ENCODE measurements around the gene IRF2BP2. TPM values are rescaled to one million over a fixed set of nuclear protein-coding genes. Genes with fewer than 3 reads are reported as not detected.

IRF2BP2 gene
- total RNA-seq, 4 donors from 2014 or later = 71.4 to 107 (median 93.8) TPM

DNA sequence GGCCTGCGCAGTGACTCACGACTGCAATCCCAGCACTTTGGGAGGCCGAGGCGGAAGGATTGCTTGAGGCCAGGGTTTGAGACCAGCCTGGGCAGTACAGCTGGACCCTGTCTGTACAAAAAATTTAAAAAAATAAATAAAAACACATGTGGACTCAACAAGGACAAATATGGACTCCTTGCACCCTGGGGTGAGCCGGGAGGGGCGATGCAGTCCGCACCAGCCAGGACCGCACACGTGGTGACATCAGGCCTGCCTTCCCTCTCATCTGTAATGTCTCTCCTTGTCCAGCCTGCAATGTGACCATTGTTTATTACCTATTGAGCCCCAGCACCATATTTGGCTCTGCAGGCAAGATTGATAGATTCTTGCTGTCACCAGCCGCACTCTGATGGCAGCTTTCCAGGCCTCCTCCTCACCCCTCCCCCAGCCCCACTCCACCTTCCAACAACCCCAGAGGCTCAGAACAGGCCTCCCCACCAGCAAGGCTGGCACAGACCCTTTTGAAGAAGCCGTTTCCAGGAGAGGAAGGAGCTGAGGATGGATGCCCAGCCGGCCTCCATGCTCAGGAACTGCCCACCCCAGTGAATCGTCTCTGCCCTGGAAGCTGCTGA, 55.2 kb downstream of the IRF2BP2 start:
- no peaks in the 10 kb centered on the region for H3K27me3 ChIP-seq
- H3K4me1 ChIP-seq = peaks cover 0 to 7% (median 0%) of the 10 kb centered on the region in 4 donors
- 76 to 81% methylated on average over 13 of the region's 13 CpGs for whole genome bisulfite sequencing, 2 donors
- TF ChIP-seq CTCF (IDR thresholded peaks at IDR 0.05) (no peak), EP300 (IDR thresholded peaks at IDR 0.05) (no peak), POLR2A (IDR thresholded peaks at IDR 0.05) (no peak)
- no peak overlapping the region for H3K27ac ChIP-seq
- H3K36me3 ChIP-seq = no peaks in the 10 kb centered on the region
- H3K4me3 ChIP-seq = no peak overlapping the region
- no peaks in the 10 kb centered on the region for H3K9me3 ChIP-seq
- DNase-seq (ENCODE audit: low spot score in 2 of 2) = no peak

Small RNA genes lying within 50 kb of the gene (small RNA-seq; reads per million reads assigned to genes)
- not detected for gene RF00096

Other genes with a start within 250 kb of the IRF2BP2 start
- 10 to 100 TPM; 11.1 to 25.6 (median 18.6) TPM for gene COA6, start 236.7 kb downstream of the IRF2BP2 start, total RNA-seq
- 10 to 100 TPM; 24.9 to 48.9 (median 34.4) TPM for gene TARBP1, start 131.0 kb downstream of the IRF2BP2 start, total RNA-seq

Measured in tibial nerve (tissue), 4 donors.